Parathyroid adenoma (tissue), 2 donors: Measurements from ENCODE around the gene HDAC5.

Experiments
- H2AFZ ChIP-seq: fragments of 300-600 bp; sonication (generic); one replicate; pipeline ENCODE4 v1.7.0; 2017; ENCODE audit warnings: antibody characterized with exemption, mild to moderate bottlenecking
- H3K27ac ChIP-seq: fragments of 300-600 bp; sonication (generic); one replicate; pipeline ENCODE4 v1.7.0; 2017
- H3K27me3 ChIP-seq: fragments of 300-600 bp; sonication (generic); one replicate; pipeline ENCODE4 v1.7.0; 2017; ENCODE audit warnings: low read length; ENCODE audit not compliant: control insufficient read depth, insufficient read depth
- H3K36me3 ChIP-seq: fragments of 300-600 bp; sonication (generic); one replicate; pipeline ENCODE4 v1.7.0; 2017; ENCODE audit warnings: low read length; ENCODE audit not compliant: control insufficient read depth, insufficient read depth
- H3K4me1 ChIP-seq: fragments of 300-600 bp; sonication (generic); one replicate; pipeline ENCODE4 v1.7.0; 2017; ENCODE audit warnings: control low read depth
- H3K4me2 ChIP-seq: fragments of 300-600 bp; sonication (generic); one replicate; pipeline ENCODE4 v1.7.0; 2017; ENCODE audit warnings: low read length
- H3K4me3 ChIP-seq: fragments of 300-600 bp; sonication (generic); one replicate; pipeline ENCODE4 v1.7.0; 2017; ENCODE audit warnings: low read depth, low read length
- H3K79me2 ChIP-seq: fragments of 300-600 bp; sonication (generic); one replicate; pipeline ENCODE4 v1.7.0; 2017; ENCODE audit warnings: control low read depth
- H3K9ac ChIP-seq: fragments of 300-600 bp; sonication (generic); one replicate; pipeline ENCODE4 v1.7.0; 2017; ENCODE audit warnings: mild to moderate bottlenecking
- H3K9me3 ChIP-seq: fragments of 300-600 bp; sonication (generic); one replicate; pipeline ENCODE4 v1.7.0; 2017; ENCODE audit warnings: low read length; ENCODE audit not compliant: control insufficient read depth
- CTCF ChIP-seq: fragments of 300-600 bp; sonication (generic); IDR thresholded peaks from one replicate; pipeline ENCODE4 v1.7.0; 2017; ENCODE audit warnings: antibody characterized with exemption, mild to moderate bottlenecking
- donor health status: primary hyperparathyroidism.

The HDAC5 gene

GRCh38 chr17:44123356-44124117 lies at the start of gene HDAC5:
TSS of gene HDAC5 (minus strand) at chr17:44123641. CDS start at chr17:44117515, 6,126 bp downstream.
- Histone ChIP-seq H3K79me2 (peaks cover 25% of the 10 kb centered on the region), H3K27me3 (no peaks in the 10 kb centered on the region), H3K9ac (peak within 1 kb of the TSS; percentile 98), H3K4me3 (peak within 1 kb of the TSS; percentile 97), H2AFZ (peak within 1 kb of the TSS; percentile 99), H3K9me3 (no peaks in the 10 kb centered on the region), H3K36me3 (no peaks in the 10 kb centered on the region), H3K4me2 (peak within 1 kb of the TSS; percentile 99), H3K27ac (peak within 1 kb of the TSS; percentile 83), H3K4me1 (peaks cover 9% of the 10 kb centered on the region)
- peak; percentile 78 for TF ChIP-seq CTCF

GRCh38 chr17:44171931-44172455 lies 48.6 kb upstream of the HDAC5 start:
- Histone ChIP-seq H3K27ac (no peak overlapping the region), H3K9ac (no peak overlapping the region), H3K4me3 (no peak overlapping the region), H2AFZ (no peak overlapping the region), H3K27me3 (no peaks in the 10 kb centered on the region), H3K4me1 (peaks cover 19% of the 10 kb centered on the region), H3K9me3 (no peaks in the 10 kb centered on the region), H3K79me2 (no peaks in the 10 kb centered on the region), H3K36me3 (no peaks in the 10 kb centered on the region), H3K4me2 (no peak overlapping the region)
- TF ChIP-seq CTCF = no peak

GRCh38 chr17:44170499-44171201 lies 47.2 kb upstream of the HDAC5 start, which contains the start of gene ASB16:
TSS of gene ASB16 (plus strand) at chr17:44170704. CDS start at chr17:44170790, 86 bp downstream.
- H3K9ac ChIP-seq = no peak within 1 kb of the TSS
- peak within 1 kb of the TSS; percentile 51 for H3K27ac ChIP-seq
- peak within 1 kb of the TSS; percentile 32 for H3K4me3 ChIP-seq

GRCh38 chr17:44170135-44170498 lies 46.7 kb upstream of the HDAC5 start:
- H3K9ac ChIP-seq = no peak overlapping the region
- peak overlapping the region; percentile 51 for H3K27ac ChIP-seq
- no peaks in the 10 kb centered on the region for H3K36me3 ChIP-seq
- H3K4me2 ChIP-seq = peak overlapping the region; percentile 65
- H3K4me1 ChIP-seq = peaks cover 19% of the 10 kb centered on the region
- peak overlapping the region; percentile 75 for H2AFZ ChIP-seq
- TF ChIP-seq CTCF = no peak
- H3K4me3 ChIP-seq = peak overlapping the region; percentile 32
- no peaks in the 10 kb centered on the region for H3K9me3 ChIP-seq
- no peaks in the 10 kb centered on the region for H3K27me3 ChIP-seq
- H3K79me2 ChIP-seq = no peaks in the 10 kb centered on the region

More at GRCh38 chr17:44170499-44171201, 47.2 kb upstream of the HDAC5 start, which contains the start of gene ASB16:
- Histone ChIP-seq H3K36me3 (no peaks in the 10 kb centered on the region), H3K27me3 (no peaks in the 10 kb centered on the region), H3K9me3 (no peaks in the 10 kb centered on the region), H2AFZ (peak within 1 kb of the TSS; percentile 75), H3K4me1 (peaks cover 19% of the 10 kb centered on the region), H3K79me2 (no peaks in the 10 kb centered on the region), H3K4me2 (peak within 1 kb of the TSS; percentile 65)
- TF ChIP-seq CTCF = no peak
